NOMO-1 treated with dmso at 0.1 percent for 144 hours (cell line): Measurements from ENCODE around the gene RBM15.

ENCODE experiments used
- DNase-seq: peaks from one replicate; lab custom pipeline; 2025; ENCODE audit not compliant: unreplicated experiment; lab: John Stamatoyannopoulos, UW

The RBM15 gene

GRCh38 chr1:110394493-110394820 lies 55.3 kb downstream of the RBM15 start:
- no peak for DNase-seq
